ENCODE measurements around the gene OSMR. TPM values are rescaled to one million over a fixed set of nuclear protein-coding genes. Genes with fewer than 3 reads are reported as not detected.

Gene OSMR
- polyA plus RNA-seq, 1 experiment = 43.4 TPM

DNA sequence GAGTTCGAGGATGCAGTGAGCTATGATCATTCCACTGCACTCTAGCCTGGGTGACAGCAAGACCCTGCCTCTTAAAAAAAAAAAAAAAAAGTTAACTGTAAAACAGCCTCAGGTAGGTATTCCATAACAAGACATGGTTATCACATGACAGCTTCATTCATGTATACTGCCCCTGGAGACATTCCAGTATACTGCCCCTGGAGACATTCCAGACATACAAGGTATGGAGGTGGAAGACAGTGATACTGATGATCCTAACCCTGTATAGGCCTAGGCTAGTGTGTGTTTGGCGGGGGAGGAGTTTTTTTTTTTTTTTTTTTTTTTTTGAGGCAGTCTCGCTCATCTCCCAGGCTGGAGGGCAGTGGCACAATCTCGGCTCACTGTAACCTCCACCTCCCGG lies 122.9 kb downstream of the OSMR start:
- no peak for DNase-seq (ENCODE audit: low read depth)
- TF ChIP-seq, protein P1, sequence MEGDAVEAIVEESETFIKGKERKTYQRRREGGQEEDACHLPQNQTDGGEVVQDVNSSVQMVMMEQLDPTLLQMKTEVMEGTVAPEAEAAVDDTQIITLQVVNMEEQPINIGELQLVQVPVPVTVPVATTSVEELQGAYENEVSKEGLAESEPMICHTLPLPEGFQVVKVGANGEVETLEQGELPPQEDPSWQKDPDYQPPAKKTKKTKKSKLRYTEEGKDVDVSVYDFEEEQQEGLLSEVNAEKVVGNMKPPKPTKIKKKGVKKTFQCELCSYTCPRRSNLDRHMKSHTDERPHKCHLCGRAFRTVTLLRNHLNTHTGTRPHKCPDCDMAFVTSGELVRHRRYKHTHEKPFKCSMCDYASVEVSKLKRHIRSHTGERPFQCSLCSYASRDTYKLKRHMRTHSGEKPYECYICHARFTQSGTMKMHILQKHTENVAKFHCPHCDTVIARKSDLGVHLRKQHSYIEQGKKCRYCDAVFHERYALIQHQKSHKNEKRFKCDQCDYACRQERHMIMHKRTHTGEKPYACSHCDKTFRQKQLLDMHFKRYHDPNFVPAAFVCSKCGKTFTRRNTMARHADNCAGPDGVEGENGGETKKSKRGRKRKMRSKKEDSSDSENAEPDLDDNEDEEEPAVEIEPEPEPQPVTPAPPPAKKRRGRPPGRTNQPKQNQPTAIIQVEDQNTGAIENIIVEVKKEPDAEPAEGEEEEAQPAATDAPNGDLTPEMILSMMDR (IDR thresholded peaks at IDR 0.05; ENCODE audit: insufficient read depth, low read depth, low read length) = no peak
- no peaks in the 10 kb centered on the region for H3K27me3 ChIP-seq (ENCODE audit: control insufficient read depth, insufficient read depth, low read length)

DNA sequence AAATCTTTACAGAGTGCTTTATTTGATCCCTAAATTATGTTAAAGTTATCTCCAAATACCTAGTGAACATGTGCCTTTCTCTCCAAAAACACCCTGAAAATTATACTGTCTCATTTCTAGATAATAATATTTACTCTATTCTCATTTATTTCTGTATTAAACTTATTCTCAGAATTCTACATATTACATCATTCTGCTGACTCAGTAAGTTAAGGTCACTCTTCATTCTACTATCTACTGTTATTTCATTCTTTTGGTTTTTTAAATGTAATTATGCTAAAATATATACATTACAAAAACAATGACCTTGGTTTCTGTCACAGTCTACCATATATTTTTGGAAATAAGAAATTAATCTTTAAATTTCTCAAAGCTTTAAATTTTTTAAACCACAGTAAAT lies 132.2 kb downstream of the OSMR start:
- CTCF ChIA-PET = interaction anchor here (0.9 kb wide), 1 partner anchor 10 kb away, joined by 3 read pairs; no protein-coding TSS in a partner anchor
- Histone ChIP-seq H3K27me3 (ENCODE audit: control insufficient read depth, insufficient read depth, low read length) (no peaks in the 10 kb centered on the region), H3K4me3 (ENCODE audit: low read depth, low read length) (no peak overlapping the region), H3K36me3 (ENCODE audit: control insufficient read depth, insufficient read depth, low read length) (no peaks in the 10 kb centered on the region; the same call in 1 of the 2 replicates)
- TF ChIP-seq, protein P1 (IDR thresholded peaks at IDR 0.05; ENCODE audit: insufficient read depth, low read depth, low read length) = no peak
- POLR2A ChIA-PET = no interaction called here
- no peak for DNase-seq (ENCODE audit: low read depth)

More for the DNA sequence above, 122.9 kb downstream of the OSMR start:
- ChIA-PET POLR2A (no interaction called here), CTCF (interaction anchor here (0.6 to 1.2 kb wide), 3 partner anchors 9 to 315 kb away, joined by 3 to 4 read pairs (median 3); no protein-coding TSS in a partner anchor)
- no peak overlapping the region for H3K4me3 ChIP-seq (ENCODE audit: low read depth, low read length)
- peaks cover 1% of the 10 kb centered on the region for H3K36me3 ChIP-seq (ENCODE audit: control insufficient read depth, insufficient read depth, low read length)

DNA sequence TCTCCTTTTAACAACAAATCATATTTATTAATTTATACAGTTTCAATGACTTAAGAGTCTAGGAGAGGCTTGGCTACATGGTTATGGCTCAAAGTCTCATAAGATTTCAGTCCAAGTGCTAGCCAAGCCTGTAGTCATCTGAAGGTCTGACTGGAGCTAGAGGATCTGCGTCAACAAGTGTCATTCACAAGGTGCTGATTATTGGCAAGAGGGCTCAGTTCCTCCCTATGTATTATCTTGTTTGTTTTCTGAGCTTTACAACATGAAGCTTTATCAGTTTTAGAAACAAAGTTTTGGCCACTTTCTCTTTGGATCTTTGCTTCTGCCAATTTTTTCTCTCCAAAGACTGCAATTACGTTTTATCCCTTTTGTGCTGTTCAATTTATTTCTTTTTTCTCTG lies 133.7 kb downstream of the OSMR start:
- Histone ChIP-seq H3K36me3 (ENCODE audit: control insufficient read depth, insufficient read depth, low read length) (no peaks in the 10 kb centered on the region; the same call in 1 of the 2 replicates), H3K27me3 (ENCODE audit: control insufficient read depth, insufficient read depth, low read length) (no peaks in the 10 kb centered on the region), H3K4me3 (ENCODE audit: low read depth, low read length) (no peak overlapping the region)
- TF ChIP-seq, protein P1 (IDR thresholded peaks at IDR 0.05; ENCODE audit: insufficient read depth, low read depth, low read length) = no peak
- ChIA-PET POLR2A (no interaction called here), CTCF (interaction anchor here (1.1 to 1.7 kb wide), 2 partner anchors 10 to 101 kb away, joined by 4 read pairs; no protein-coding TSS in a partner anchor)
- DNase-seq (ENCODE audit: low read depth) = no peak

Other genes with a start within 250 kb of the OSMR start
- gene RICTOR, start 228.4 kb downstream of the OSMR start, polyA plus RNA-seq (2011; rRNA removed) = 6.3 and 11.9 TPM in 2 replicates